ENCODE measurements around the gene CASTOR1. TPM values are rescaled to one million over a fixed set of nuclear protein-coding genes. Genes with fewer than 3 reads are reported as not detected.

Gene CASTOR1
- total and polyA plus RNA-seq, 2 donors (not counting 1 experiment from before 2014, with no cell fraction given), result 2.7 to 5.0 TPM

DNA sequence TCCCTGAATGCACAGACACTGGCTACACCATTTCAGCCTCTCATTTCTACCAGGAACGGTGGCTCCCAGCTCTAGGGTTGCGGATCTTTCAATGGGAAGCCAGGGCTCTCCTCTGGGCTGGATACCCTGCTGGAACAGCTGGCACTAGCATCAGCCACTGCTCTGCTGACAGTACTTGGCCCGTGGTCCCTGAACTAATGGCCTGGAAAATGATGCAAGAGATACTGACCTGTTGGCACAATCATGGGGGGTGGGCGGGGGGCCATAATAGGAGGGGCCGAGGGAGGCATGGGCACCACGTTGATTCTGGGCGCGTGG, 48.1 kb upstream of the CASTOR1 start:
- Histone ChIP-seq H3K4me1 (ENCODE audit: control insufficient read depth, extremely low read depth, insufficient read depth, low read length) (no peaks in the 10 kb centered on the region), H3K4me3 (replicated peaks in 1 of 4; ENCODE audit: control extremely low read depth in 1 of 4, insufficient read depth in 1 of 4, low read depth in 3 of 4, low read length in 4 of 4) (no peak overlapping the region), H3K27ac (ENCODE audit: insufficient read depth, low read length) (no peak overlapping the region), H3K9ac (ENCODE audit: insufficient read depth, low read length) (no peak overlapping the region), H3K27me3 (ENCODE audit: control insufficient read depth, insufficient read depth, low read length) (no peaks in the 10 kb centered on the region), H3K4me2 (ENCODE audit: extremely low read depth, insufficient read depth, low read length) (no peak overlapping the region), H3K79me2 (ENCODE audit: control insufficient read depth, insufficient read depth, low read length) (no peaks in the 10 kb centered on the region), H4K20me1 (ENCODE audit: control insufficient read depth, extremely low read depth, insufficient read depth, low read length) (no peaks in the 10 kb centered on the region), H2AFZ (ENCODE audit: low read length) (no peak overlapping the region), H3K9me3 (ENCODE audit: control insufficient read depth, insufficient read depth, low read depth, low read length) (no peaks in the 10 kb centered on the region), H3K36me3 (ENCODE audit: control insufficient read depth, insufficient read depth, low read length) (peaks cover 54% of the 10 kb centered on the region)
- no peak for DNase-seq (ENCODE audit: low read depth in 2 of 2)
- TF ChIP-seq, protein P1, sequence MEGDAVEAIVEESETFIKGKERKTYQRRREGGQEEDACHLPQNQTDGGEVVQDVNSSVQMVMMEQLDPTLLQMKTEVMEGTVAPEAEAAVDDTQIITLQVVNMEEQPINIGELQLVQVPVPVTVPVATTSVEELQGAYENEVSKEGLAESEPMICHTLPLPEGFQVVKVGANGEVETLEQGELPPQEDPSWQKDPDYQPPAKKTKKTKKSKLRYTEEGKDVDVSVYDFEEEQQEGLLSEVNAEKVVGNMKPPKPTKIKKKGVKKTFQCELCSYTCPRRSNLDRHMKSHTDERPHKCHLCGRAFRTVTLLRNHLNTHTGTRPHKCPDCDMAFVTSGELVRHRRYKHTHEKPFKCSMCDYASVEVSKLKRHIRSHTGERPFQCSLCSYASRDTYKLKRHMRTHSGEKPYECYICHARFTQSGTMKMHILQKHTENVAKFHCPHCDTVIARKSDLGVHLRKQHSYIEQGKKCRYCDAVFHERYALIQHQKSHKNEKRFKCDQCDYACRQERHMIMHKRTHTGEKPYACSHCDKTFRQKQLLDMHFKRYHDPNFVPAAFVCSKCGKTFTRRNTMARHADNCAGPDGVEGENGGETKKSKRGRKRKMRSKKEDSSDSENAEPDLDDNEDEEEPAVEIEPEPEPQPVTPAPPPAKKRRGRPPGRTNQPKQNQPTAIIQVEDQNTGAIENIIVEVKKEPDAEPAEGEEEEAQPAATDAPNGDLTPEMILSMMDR (conservative IDR thresholded peaks at IDR 0.05 in 1 of 2, IDR thresholded peaks at IDR 0.05 in 1 of 2; ENCODE audit: low read depth in 1 of 2, low read length in 2 of 2), result no peak
- TF ChIP-seq EZH2 (IDR thresholded peaks at IDR 0.05; ENCODE audit: low read length, missing control alignments), result no peak

DNA sequence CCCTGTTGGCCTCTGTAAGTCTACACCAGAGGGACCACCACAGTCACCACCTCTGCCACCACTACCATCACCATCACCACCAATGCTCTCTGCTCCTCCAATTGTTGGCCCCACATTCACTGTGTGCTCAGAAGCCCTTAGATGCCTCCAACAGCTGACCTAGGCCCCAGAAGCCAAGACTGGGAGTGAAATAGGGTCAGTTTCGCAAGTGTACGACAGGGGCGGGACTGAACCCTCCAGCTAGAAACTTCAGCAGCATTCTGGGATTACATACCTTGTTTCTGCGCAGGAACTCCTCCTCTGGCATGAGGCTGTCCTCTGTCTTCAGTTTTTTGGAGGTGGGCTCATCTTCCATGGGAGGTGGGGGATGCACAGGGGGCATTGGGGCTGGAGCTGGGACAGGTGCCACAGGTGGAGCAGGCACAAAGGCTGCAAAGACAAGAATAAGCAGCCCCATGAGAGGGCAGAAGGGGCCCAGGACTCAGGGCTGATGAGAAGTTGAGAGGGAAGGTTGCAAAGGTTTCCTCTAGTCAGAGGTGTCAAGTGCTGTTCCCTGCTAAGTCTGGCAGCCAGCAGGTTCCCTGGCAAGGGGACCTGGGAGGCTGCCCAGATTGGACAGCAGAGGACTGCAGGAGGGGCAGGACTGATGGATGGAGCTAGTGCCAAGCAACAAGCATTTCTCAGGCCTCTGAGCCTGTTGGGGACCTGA, 47.6 kb upstream of the CASTOR1 start:
- Histone ChIP-seq H3K27ac (ENCODE audit: insufficient read depth, low read length) (no peak overlapping the region), H4K20me1 (ENCODE audit: control insufficient read depth, extremely low read depth, insufficient read depth, low read length) (no peaks in the 10 kb centered on the region), H3K4me1 (ENCODE audit: control insufficient read depth, extremely low read depth, insufficient read depth, low read length) (no peaks in the 10 kb centered on the region), H3K79me2 (ENCODE audit: control insufficient read depth, insufficient read depth, low read length) (no peaks in the 10 kb centered on the region), H3K36me3 (ENCODE audit: control insufficient read depth, insufficient read depth, low read length) (peaks cover 54% of the 10 kb centered on the region), H3K9me3 (ENCODE audit: control insufficient read depth, insufficient read depth, low read depth, low read length) (no peaks in the 10 kb centered on the region), H3K4me2 (ENCODE audit: extremely low read depth, insufficient read depth, low read length) (no peak overlapping the region), H3K4me3 (replicated peaks in 1 of 4; ENCODE audit: control extremely low read depth in 1 of 4, insufficient read depth in 1 of 4, low read depth in 3 of 4, low read length in 4 of 4) (no peak overlapping the region), H3K27me3 (ENCODE audit: control insufficient read depth, insufficient read depth, low read length) (no peaks in the 10 kb centered on the region), H3K9ac (ENCODE audit: insufficient read depth, low read length) (no peak overlapping the region), H2AFZ (ENCODE audit: low read length) (no peak overlapping the region)
- TF ChIP-seq EZH2 (IDR thresholded peaks at IDR 0.05; ENCODE audit: low read length, missing control alignments), result no peak
- TF ChIP-seq, protein P1 (conservative IDR thresholded peaks at IDR 0.05 in 1 of 2, IDR thresholded peaks at IDR 0.05 in 1 of 2; ENCODE audit: low read depth in 1 of 2, low read length in 2 of 2), result no peak
- DNase-seq (ENCODE audit: low read depth in 2 of 2), result no peak

DNA sequence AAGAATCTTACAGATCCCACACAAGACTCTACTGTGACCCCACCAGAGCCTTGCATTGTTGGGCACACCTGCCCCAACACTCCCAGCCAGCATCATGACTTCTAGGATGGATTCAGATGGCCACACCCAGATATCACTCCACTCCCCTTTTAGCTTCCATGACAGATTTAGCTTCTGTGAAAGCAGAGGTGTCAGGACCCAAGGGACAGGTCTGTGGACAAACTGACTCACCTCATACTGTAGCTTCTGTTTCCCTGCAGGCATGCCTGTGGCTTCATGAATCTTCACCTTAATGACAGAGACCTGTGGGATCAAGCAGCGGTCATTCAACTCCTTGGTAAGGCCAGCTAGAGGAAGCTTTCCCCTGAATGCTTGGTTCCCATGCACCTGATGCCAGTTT, 45.9 kb upstream of the CASTOR1 start:
- TF ChIP-seq, protein P1 (conservative IDR thresholded peaks at IDR 0.05 in 1 of 2, IDR thresholded peaks at IDR 0.05 in 1 of 2; ENCODE audit: low read depth in 1 of 2, low read length in 2 of 2), result no peak
- no peak for TF ChIP-seq EZH2 (IDR thresholded peaks at IDR 0.05; ENCODE audit: low read length, missing control alignments)
- H3K36me3 ChIP-seq (ENCODE audit: control insufficient read depth, insufficient read depth, low read length), result peaks cover 46% of the 10 kb centered on the region
- DNase-seq (ENCODE audit: low read depth in 2 of 2), result no peak

More for the DNA sequence above, 45.9 kb upstream of the CASTOR1 start:
- H2AFZ ChIP-seq (ENCODE audit: low read length), result no peak overlapping the region
- no peak overlapping the region for H3K4me3 ChIP-seq (replicated peaks in 1 of 4; ENCODE audit: control extremely low read depth in 1 of 4, insufficient read depth in 1 of 4, low read depth in 3 of 4, low read length in 4 of 4)
- no peak overlapping the region for H3K27ac ChIP-seq (ENCODE audit: insufficient read depth, low read length)
- H3K4me2 ChIP-seq (ENCODE audit: extremely low read depth, insufficient read depth, low read length), result no peak overlapping the region
- H3K9me3 ChIP-seq (ENCODE audit: control insufficient read depth, insufficient read depth, low read depth, low read length), result no peaks in the 10 kb centered on the region
- H4K20me1 ChIP-seq (ENCODE audit: control insufficient read depth, extremely low read depth, insufficient read depth, low read length), result no peaks in the 10 kb centered on the region
- no peaks in the 10 kb centered on the region for H3K4me1 ChIP-seq (ENCODE audit: control insufficient read depth, extremely low read depth, insufficient read depth, low read length)
- no peaks in the 10 kb centered on the region for H3K79me2 ChIP-seq (ENCODE audit: control insufficient read depth, insufficient read depth, low read length)
- H3K9ac ChIP-seq (ENCODE audit: insufficient read depth, low read length), result no peak overlapping the region
- no peaks in the 10 kb centered on the region for H3K27me3 ChIP-seq (ENCODE audit: control insufficient read depth, insufficient read depth, low read length)

Data from fibroblast of lung (primary cell).